Upper lobe of left lung (tissue), 6 donors: ENCODE results near the gene DYNLT2. TPM values are rescaled to one million over a fixed set of nuclear protein-coding genes. Genes with fewer than 3 reads are reported as not detected.

Source experiments
- ATAC-seq, 2 donors: fragments of 200-7000 bp; cut with Tn5 transposase; one replicate each; pipeline ENCODE4 v1.9.1; 2022; ENCODE audit warnings: mild to moderate bottlenecking in 2 of 2, moderate library complexity in 2 of 2; ENCODE audit not compliant: low FRiP score in 2 of 2
- DNase-seq, 2 donors: peaks; one replicate each; pipeline ENCODE4 v3.0.0-alpha.2; 2019 to 2020
- H3K27ac ChIP-seq, 4 donors: fragments of 200-600 bp; sonication (generic); one replicate each; pipeline ENCODE4 v1.5.1; 2016 to 2019
- H3K27me3 ChIP-seq, 4 donors: fragments of 200-600 bp; sonication (generic); one replicate each; pipeline ENCODE4 v1.5.1; 2017 to 2019
- H3K36me3 ChIP-seq, 4 donors: fragments of 200-600 bp; sonication (generic); one replicate each; pipeline ENCODE4 v1.5.1; 2016 to 2019
- H3K4me1 ChIP-seq, 4 donors: fragments of 200-600 bp; sonication (generic); one replicate each; pipeline ENCODE4 v1.5.1; 2018 to 2019
- H3K4me3 ChIP-seq, 4 donors: fragments of 200-600 bp; sonication (generic); one replicate each; pipeline ENCODE4 v1.5.1; 2017 to 2019; ENCODE audit warnings: mild to moderate bottlenecking in 2 of 4, moderate library complexity in 1 of 4
- H3K9me3 ChIP-seq, 4 donors: fragments of 200-600 bp; sonication (generic); one replicate each; pipeline ENCODE4 v1.5.1; 2018 to 2019
- EP300 ChIP-seq, 4 donors: sonication (generic); formaldehyde crosslinking; IDR thresholded peaks; one replicate each; pipeline ENCODE4 v1.5.1; 2017; ENCODE audit warnings: antibody characterized with exemption in 4 of 4, control low read depth in 2 of 4
- POLR2A ChIP-seq, 4 donors: fragments of 450-650 bp; IDR thresholded peaks; one replicate each; pipeline ENCODE4 v1.5.1; 2016 to 2017; ENCODE audit warnings: antibody characterized with exemption in 4 of 4, mild to moderate bottlenecking in 2 of 4
- POLR2AphosphoS5 ChIP-seq, 2 donors: sonication (generic); formaldehyde crosslinking; IDR thresholded peaks; one replicate each; pipeline ENCODE4 v1.5.1; 2017; ENCODE audit warnings: antibody characterized with exemption in 2 of 2
- WGBS, 2 donors: methylation state at CpG; one replicate each; pipeline ENCODE4 v1.1.5; 2017 to 2018; 5-methylcytosine and 5-hydroxymethylcytosine counted together
- total RNA-seq, 6 donors: library from RNA; depleted of rRNA in 4 of 6; stranded (reverse); fragments of >200 nt in 4 of 6; gene quantifications; one replicate each; pipeline versions ENCODE4 v1.1.0 to v1.2.1, GENCODE V29; 2016 to 2021
- TF ChIP-seq, protein P1 (sequence below), 6 experiments: fragments of 450-650 bp in 4 of 6; fragments of 200-600 bp in 2 of 6; sonication (generic) in 2 of 6; IDR thresholded peaks; one replicate each; pipeline ENCODE4 v1.5.1; 2016 to 2019; ENCODE audit warnings: antibody characterized with exemption in 6 of 6
- donor health status: DM: no; HTN: no; CAD: no; lungs with moderate emphysema.
- donor health status: DM: no; HTN: yes; CAD: no; lungs with severe emphysema.

The DYNLT2 gene
- total RNA-seq, 6 donors from 2014 or later, result 0.89 to 6.3 (median 1.2) TPM

DNA sequence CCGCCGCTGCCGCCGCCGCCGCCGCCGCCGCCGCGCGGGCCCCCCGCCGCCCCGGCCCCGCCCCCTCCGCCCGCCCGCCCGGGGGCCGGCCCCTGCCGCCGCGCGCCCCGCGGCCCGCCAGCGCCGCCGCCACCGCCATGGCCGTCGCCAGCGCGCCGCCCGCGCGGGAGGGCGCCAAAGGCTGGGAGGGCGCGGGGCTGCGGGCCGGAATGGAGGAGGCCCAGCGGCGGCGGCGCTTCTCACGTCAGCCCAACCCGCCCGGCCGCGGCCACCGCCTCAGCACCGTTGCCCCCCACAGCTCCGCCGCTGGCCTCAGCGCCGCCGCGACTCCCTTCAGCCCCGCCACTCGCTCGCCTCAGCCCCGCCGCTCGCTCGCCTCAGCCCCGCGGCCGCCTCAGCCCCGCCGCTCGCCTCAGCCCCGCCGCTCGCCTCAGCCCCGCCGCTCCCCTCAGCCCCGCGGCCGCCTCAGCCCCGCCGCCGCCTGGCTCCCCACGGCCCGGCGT lies 27.3 kb downstream of the DYNLT2 start:
- DNase-seq (peak; percentile 22 to 91), ATAC-seq (peak in 1 of 2 donors; percentile 49)
- peak overlapping the region in 3 of 4 donors; percentile 84 to 93 (median 86) for H3K4me3 ChIP-seq
- no peak for TF ChIP-seq POLR2AphosphoS5 (IDR thresholded peaks at IDR 0.05)
- no peak for TF ChIP-seq EP300 (IDR thresholded peaks at IDR 0.05)
- TF ChIP-seq POLR2A (IDR thresholded peaks at IDR 0.05), result no peak
- TF ChIP-seq, protein P1, sequence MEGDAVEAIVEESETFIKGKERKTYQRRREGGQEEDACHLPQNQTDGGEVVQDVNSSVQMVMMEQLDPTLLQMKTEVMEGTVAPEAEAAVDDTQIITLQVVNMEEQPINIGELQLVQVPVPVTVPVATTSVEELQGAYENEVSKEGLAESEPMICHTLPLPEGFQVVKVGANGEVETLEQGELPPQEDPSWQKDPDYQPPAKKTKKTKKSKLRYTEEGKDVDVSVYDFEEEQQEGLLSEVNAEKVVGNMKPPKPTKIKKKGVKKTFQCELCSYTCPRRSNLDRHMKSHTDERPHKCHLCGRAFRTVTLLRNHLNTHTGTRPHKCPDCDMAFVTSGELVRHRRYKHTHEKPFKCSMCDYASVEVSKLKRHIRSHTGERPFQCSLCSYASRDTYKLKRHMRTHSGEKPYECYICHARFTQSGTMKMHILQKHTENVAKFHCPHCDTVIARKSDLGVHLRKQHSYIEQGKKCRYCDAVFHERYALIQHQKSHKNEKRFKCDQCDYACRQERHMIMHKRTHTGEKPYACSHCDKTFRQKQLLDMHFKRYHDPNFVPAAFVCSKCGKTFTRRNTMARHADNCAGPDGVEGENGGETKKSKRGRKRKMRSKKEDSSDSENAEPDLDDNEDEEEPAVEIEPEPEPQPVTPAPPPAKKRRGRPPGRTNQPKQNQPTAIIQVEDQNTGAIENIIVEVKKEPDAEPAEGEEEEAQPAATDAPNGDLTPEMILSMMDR (IDR thresholded peaks at IDR 0.05), result peak in 1 of 6 experiments; percentile 7
- peaks cover 11 to 35% (median 18%) of the 10 kb centered on the region in 4 donors for H3K4me1 ChIP-seq
- no peaks in the 10 kb centered on the region for H3K36me3 ChIP-seq
- no peaks in the 10 kb centered on the region for H3K27me3 ChIP-seq
- H3K27ac ChIP-seq, result peak overlapping the region; percentile 70 to 97 (median 88)
- WGBS, 2 donors, result 1% methylated on average over 24 of the region's 89 CpGs; no CpG with 5 or more reads in 1 of the 2 donors
- no peaks in the 10 kb centered on the region for H3K9me3 ChIP-seq

- 0 to 1% methylated on average over 20 to 63 of the region's 70 CpGs for WGBS, 2 donors
- DNase-seq (peak; percentile 64 to 96), ATAC-seq (peak; percentile 77 to 78)
- Histone ChIP-seq H3K4me3 (peak overlapping the region; percentile 55 to 93 (median 74)), H3K27ac (peak overlapping the region; percentile 88 to 97 (median 91)), H3K27me3 (no peaks in the 10 kb centered on the region), H3K36me3 (no peaks in the 10 kb centered on the region), H3K9me3 (no peaks in the 10 kb centered on the region), H3K4me1 (peaks cover 11 to 35% (median 18%) of the 10 kb centered on the region in 4 donors)
- TF ChIP-seq, protein P1 (IDR thresholded peaks at IDR 0.05), result no peak
- TF ChIP-seq POLR2A (IDR thresholded peaks at IDR 0.05) (peak in 1 of 4 donors; percentile 35), EP300 (IDR thresholded peaks at IDR 0.05) (no peak), POLR2AphosphoS5 (IDR thresholded peaks at IDR 0.05) (peak in 1 of 2 donors; percentile 19)
Measured at GRCh38 chr6:169723200-169723909, 28.0 kb downstream of the DYNLT2 start.

DNA sequence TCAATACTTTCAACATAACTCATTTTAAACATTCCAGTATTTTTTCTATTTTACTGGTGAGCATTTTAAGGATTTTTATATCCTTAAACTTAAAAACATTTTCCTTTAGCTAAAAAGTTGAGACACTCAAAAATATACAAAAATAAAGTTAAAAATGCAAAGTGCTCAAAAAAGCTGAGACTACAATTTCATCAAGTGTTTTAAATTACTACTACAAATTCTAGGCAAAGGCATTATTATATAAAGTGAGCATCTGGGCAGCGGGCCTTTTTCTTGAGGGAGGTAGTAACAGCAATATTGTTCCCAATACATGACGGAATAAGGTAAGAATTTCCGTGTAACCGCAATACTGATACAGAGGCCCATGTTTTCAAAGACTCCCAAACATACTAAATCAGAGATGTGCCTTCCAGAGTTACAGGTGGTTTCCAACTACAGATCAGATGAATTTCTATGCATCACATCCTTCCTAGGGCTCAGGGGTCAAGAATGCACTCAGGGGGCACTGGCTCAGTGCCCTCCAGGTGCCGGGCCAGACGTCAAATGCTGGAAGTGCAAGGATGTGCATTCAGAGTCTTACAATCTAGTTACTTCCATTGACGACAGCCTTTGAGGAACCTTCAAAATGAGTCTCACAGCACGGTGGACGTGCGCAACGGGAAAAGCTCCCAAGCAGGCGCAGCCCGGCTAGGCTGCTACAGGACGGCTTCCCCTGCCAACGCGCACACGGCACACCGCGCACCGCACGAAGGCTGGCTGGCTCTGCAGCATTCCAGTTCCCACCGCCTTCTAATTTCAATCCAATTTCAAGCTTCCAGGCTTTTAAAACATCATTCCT lies 28.8 kb downstream of the DYNLT2 start:
- peak in 1 of 2 donors; percentile 34 for TF ChIP-seq POLR2AphosphoS5 (IDR thresholded peaks at IDR 0.05)
- TF ChIP-seq, protein P1 (IDR thresholded peaks at IDR 0.05), result no peak
- Histone ChIP-seq H3K9me3 (no peaks in the 10 kb centered on the region), H3K4me1 (peaks cover 11 to 35% (median 18%) of the 10 kb centered on the region in 4 donors), H3K36me3 (no peaks in the 10 kb centered on the region), H3K4me3 (peak overlapping the region; percentile 55 to 93 (median 74)), H3K27ac (peak overlapping the region; percentile 88 to 97 (median 91)), H3K27me3 (no peaks in the 10 kb centered on the region)
- DNase-seq (peak; percentile 46 to 82), ATAC-seq (peak; percentile 65 to 79)
- 6 to 7% methylated on average over 18 to 22 of the region's 22 CpGs for WGBS, 2 donors

- WGBS, 2 donors, result 82 to 92% methylated on average over 3 of the region's 3 CpGs
- no peak for ATAC-seq
- Histone ChIP-seq H3K4me1 (peaks cover 11 to 30% (median 15%) of the 10 kb centered on the region in 4 donors), H3K36me3 (peaks cover 0 to 22% (median 12%) of the 10 kb centered on the region in 4 donors), H3K9me3 (no peaks in the 10 kb centered on the region), H3K4me3 (no peak overlapping the region), H3K27ac (no peak overlapping the region), H3K27me3 (no peaks in the 10 kb centered on the region)
- DNase-seq, result no peak
- no peak for TF ChIP-seq POLR2A (IDR thresholded peaks at IDR 0.05)
- no peak for TF ChIP-seq POLR2AphosphoS5 (IDR thresholded peaks at IDR 0.05)
- TF ChIP-seq, protein P1 (IDR thresholded peaks at IDR 0.05), result no peak
- no peak for TF ChIP-seq EP300 (IDR thresholded peaks at IDR 0.05)
Measured at GRCh38 chr6:169720207-169720855, 31.0 kb downstream of the DYNLT2 start.
